SU-DHL-6 (cell line): ENCODE data around the gene SLC25A44.

ENCODE experiments used
- H2AFZ ChIP-seq: fragments of 200-600 bp; sonication (generic); 2 replicates; pipeline ENCODE4 v1.6.1; 2014; ENCODE audit warnings: low read depth, mild to moderate bottlenecking, moderate library complexity, mixed read lengths, antibody characterized with exemption, low read length; ENCODE audit not compliant: severe bottlenecking
- H3F3A ChIP-seq: fragments of 200-600 bp; shearing (Covaris generic); 2 replicates; pipeline ENCODE4 v1.6.0; 2016; ENCODE audit warnings: antibody characterized with exemption, mild to moderate bottlenecking; ENCODE audit not compliant: insufficient read depth
- H3K27ac ChIP-seq: fragments of 200-600 bp; sonication (generic); 2 replicates; pipeline ENCODE4 v1.5.1; 2016; ENCODE audit warnings: low read depth, mild to moderate bottlenecking, low read length, moderate library complexity, mixed read lengths
- H3K27me3 ChIP-seq: fragments of 200-600 bp; sonication (generic), shearing (Covaris generic); 2 replicates; pipeline ENCODE4 v1.6.0; 2014; ENCODE audit warnings: mild to moderate bottlenecking, low read length
- H3K36me3 ChIP-seq: fragments of 200-600 bp; sonication (generic); 2 replicates; pipeline ENCODE4 v1.6.1; 2014; ENCODE audit warnings: mild to moderate bottlenecking, low read length, mixed read lengths
- H3K4me2 ChIP-seq: fragments of 300-600, 200-600 bp; shearing (Covaris generic), sonication (generic); 2 replicates; pipeline ENCODE4 v1.6.0; 2014; ENCODE audit warnings: low read length, low read depth, mild to moderate bottlenecking; ENCODE audit not compliant: poor library complexity, severe bottlenecking
- H3K4me3 ChIP-seq: fragments of 200-600 bp; sonication (generic); 2 replicates; pipeline ENCODE4 v1.5.1; 2014; ENCODE audit warnings: antibody characterized with exemption, low read length, mild to moderate bottlenecking, mixed read lengths; ENCODE audit not compliant: insufficient read depth, poor library complexity, severe bottlenecking
- H3K79me2 ChIP-seq: fragments of 200-600 bp; sonication (generic); 2 replicates; pipeline ENCODE4 v1.6.1; 2014; ENCODE audit warnings: mild to moderate bottlenecking, low read length, moderate library complexity; ENCODE audit not compliant: insufficient read depth
- H3K9ac ChIP-seq: fragments of 200-600 bp; sonication (generic); 2 replicates; pipeline ENCODE4 v1.7.0; 2014; ENCODE audit warnings: mild to moderate bottlenecking, low read length
- H3K9me2 ChIP-seq: fragments of 200-600 bp; sonication (generic); replicated peaks from 2 replicates; pipeline ENCODE4 v1.6.1; 2014; ENCODE audit warnings: low read length; ENCODE audit not compliant: insufficient read depth
- H3K9me3 ChIP-seq: fragments of 200-600 bp; sonication (generic); 2 replicates; pipeline ENCODE4 v1.6.1; 2014; ENCODE audit warnings: low read length, mixed read lengths; ENCODE audit not compliant: insufficient read depth
- H4K20me1 ChIP-seq: fragments of 200-600 bp; sonication (generic); 2 replicates; pipeline ENCODE4 v1.6.1; 2014; ENCODE audit warnings: low read depth, mild to moderate bottlenecking, antibody characterized with exemption, low read length, moderate library complexity, mixed read lengths
- CTCF ChIP-seq: fragments of 200-600 bp; sonication (generic); IDR thresholded peaks from one replicate; pipeline ENCODE4 v1.5.1; 2017; ENCODE audit warnings: antibody characterized with exemption, mild to moderate bottlenecking, low read length, moderate library complexity; ENCODE audit not compliant: insufficient read depth, poor library complexity, severe bottlenecking
- EZH2phosphoT487 ChIP-seq: fragments of 200-600 bp; sonication (generic), shearing (Covaris generic); conservative IDR thresholded peaks from 2 replicates; pipeline ENCODE4 v1.6.1; 2018; ENCODE audit warnings: mild to moderate bottlenecking, antibody characterized with exemption, low read length, moderate library complexity, mixed read lengths

Gene SLC25A44

GRCh38 chr1:156242738-156243137, 48.8 kb downstream of the SLC25A44 start:
- TF ChIP-seq EZH2phosphoT487 (no peak), CTCF (no peak)
- no peak overlapping the region for H3K9ac ChIP-seq
- H3F3A ChIP-seq, result no peaks in the 10 kb centered on the region
- H3K4me3 ChIP-seq, result no peak overlapping the region
- H2AFZ ChIP-seq, result no peak overlapping the region
- H4K20me1 ChIP-seq, result no peaks in the 10 kb centered on the region
- H3K9me3 ChIP-seq, result no peaks in the 10 kb centered on the region
- H3K27ac ChIP-seq, result no peak overlapping the region
- no peaks in the 10 kb centered on the region for H3K36me3 ChIP-seq
- H3K4me2 ChIP-seq, result no peak overlapping the region
- no peaks in the 10 kb centered on the region for H3K79me2 ChIP-seq
- no peaks in the 10 kb centered on the region for H3K9me2 ChIP-seq
- no peaks in the 10 kb centered on the region for H3K27me3 ChIP-seq

- no peaks in the 10 kb centered on the region for H3K27me3 ChIP-seq
- H3K9me2 ChIP-seq, result no peaks in the 10 kb centered on the region
- H3K4me2 ChIP-seq, result no peak overlapping the region
- H3K36me3 ChIP-seq, result no peaks in the 10 kb centered on the region
- no peaks in the 10 kb centered on the region for H4K20me1 ChIP-seq
- H2AFZ ChIP-seq, result no peak overlapping the region
- H3K9me3 ChIP-seq, result no peaks in the 10 kb centered on the region
- H3K79me2 ChIP-seq, result no peaks in the 10 kb centered on the region
- H3K4me3 ChIP-seq, result no peak overlapping the region
- H3F3A ChIP-seq, result no peaks in the 10 kb centered on the region
- H3K27ac ChIP-seq, result no peak overlapping the region
- H3K9ac ChIP-seq, result no peak overlapping the region
- TF ChIP-seq EZH2phosphoT487, result no peak
- no peak for TF ChIP-seq CTCF
These were observed 50.2 kb downstream of the SLC25A44 start for GRCh38 chr1:156244126-156244525.

GRCh38 chr1:156244712-156245111, 50.8 kb downstream of the SLC25A44 start:
- no peak overlapping the region for H3K4me2 ChIP-seq
- H3K27me3 ChIP-seq, result no peaks in the 10 kb centered on the region
- no peak overlapping the region for H3K9ac ChIP-seq
- no peaks in the 10 kb centered on the region for H3F3A ChIP-seq
- H3K9me2 ChIP-seq, result no peaks in the 10 kb centered on the region
- no peak overlapping the region for H3K27ac ChIP-seq
- H3K4me3 ChIP-seq, result no peak overlapping the region
- no peaks in the 10 kb centered on the region for H3K79me2 ChIP-seq
- H3K9me3 ChIP-seq, result no peaks in the 10 kb centered on the region
- no peaks in the 10 kb centered on the region for H3K36me3 ChIP-seq
- no peaks in the 10 kb centered on the region for H4K20me1 ChIP-seq
- no peak overlapping the region for H2AFZ ChIP-seq
- TF ChIP-seq EZH2phosphoT487 (no peak), CTCF (no peak)
